ENCODE data around the gene PMAIP1.

Gene PMAIP1

GRCh38 chr18:59904011-59904601 lies 4.3 kb downstream of the PMAIP1 start:
- Histone ChIP-seq H3K27ac (no peak overlapping the region), H3K79me2 (ENCODE audit: insufficient read depth, low read depth) (peaks cover 30% of the 10 kb centered on the region), H2AFZ (ENCODE audit: low read depth) (no peak overlapping the region), H3K9ac (no peak overlapping the region), H3K36me3 (ENCODE audit: insufficient read depth) (peaks cover 3% of the 10 kb centered on the region; the same call in 1 of the 2 replicates), H4K20me1 (ENCODE audit: insufficient read depth) (peaks cover 4% of the 10 kb centered on the region; the same call in 1 of the 2 replicates), H3K27me3 (ENCODE audit: insufficient read depth, low read depth) (no peaks in the 10 kb centered on the region), H3K4me3 (IDR thresholded peaks at IDR 0.05; ENCODE audit: insufficient read depth, low read depth, low read length) (no peak overlapping the region), H3K4me1 (ENCODE audit: low read depth, poor library complexity, severe bottlenecking) (peaks cover 58% of the 10 kb centered on the region), H3K4me2 (0 out of 2 replicates have a peak overlapping the region, but pooled peaks have one; percentile 95)
- TF ChIP-seq CTCF (conservative IDR thresholded peaks at IDR 0.05; ENCODE audit: low read depth, low read length) = no peak

- Histone ChIP-seq H2AFZ (ENCODE audit: low read depth) (no peak overlapping the region), H3K4me1 (ENCODE audit: low read depth, poor library complexity, severe bottlenecking) (peaks cover 56% of the 10 kb centered on the region), H3K9ac (no peak overlapping the region), H3K4me2 (no peak overlapping the region), H3K27me3 (ENCODE audit: insufficient read depth, low read depth) (no peaks in the 10 kb centered on the region), H4K20me1 (ENCODE audit: insufficient read depth) (peaks cover 4% of the 10 kb centered on the region; the same call in 1 of the 2 replicates), H3K27ac (no peak overlapping the region), H3K79me2 (ENCODE audit: insufficient read depth, low read depth) (peaks cover 27% of the 10 kb centered on the region), H3K4me3 (IDR thresholded peaks at IDR 0.05; ENCODE audit: insufficient read depth, low read depth, low read length) (no peak overlapping the region), H3K36me3 (ENCODE audit: insufficient read depth) (peaks cover 3% of the 10 kb centered on the region; the same call in 1 of the 2 replicates)
- no peak for TF ChIP-seq CTCF (conservative IDR thresholded peaks at IDR 0.05; ENCODE audit: low read depth, low read length)
Observed at GRCh38 chr18:59905686-59906091, 5.9 kb downstream of the PMAIP1 start.

- Histone ChIP-seq H3K4me1 (ENCODE audit: low read depth, poor library complexity, severe bottlenecking) (peaks cover 59% of the 10 kb centered on the region), H3K4me3 (IDR thresholded peaks at IDR 0.05; ENCODE audit: insufficient read depth, low read depth, low read length) (no peak overlapping the region), H3K27ac (no peak overlapping the region), H2AFZ (ENCODE audit: low read depth) (no peak overlapping the region), H3K4me2 (no peak overlapping the region), H3K79me2 (ENCODE audit: insufficient read depth, low read depth) (peaks cover 22% of the 10 kb centered on the region), H4K20me1 (ENCODE audit: insufficient read depth) (peaks cover 3% of the 10 kb centered on the region; the same call in 1 of the 2 replicates), H3K27me3 (ENCODE audit: insufficient read depth, low read depth) (no peaks in the 10 kb centered on the region), H3K9ac (no peak overlapping the region), H3K36me3 (ENCODE audit: insufficient read depth) (peaks cover 3% of the 10 kb centered on the region; the same call in 1 of the 2 replicates)
- TF ChIP-seq CTCF (conservative IDR thresholded peaks at IDR 0.05; ENCODE audit: low read depth, low read length) = no peak
Observed at GRCh38 chr18:59906203-59906602, 6.4 kb downstream of the PMAIP1 start.

- peaks cover 59% of the 10 kb centered on the region for H3K4me1 ChIP-seq (ENCODE audit: low read depth, poor library complexity, severe bottlenecking)
- no peak overlapping the region for H3K4me2 ChIP-seq
- H3K27me3 ChIP-seq (ENCODE audit: insufficient read depth, low read depth) = no peaks in the 10 kb centered on the region
- no peak overlapping the region for H3K9ac ChIP-seq
- no peak for TF ChIP-seq CTCF (conservative IDR thresholded peaks at IDR 0.05; ENCODE audit: low read depth, low read length)
- peaks cover 3% of the 10 kb centered on the region; the same call in 1 of the 2 replicates for H3K36me3 ChIP-seq (ENCODE audit: insufficient read depth)
- H3K79me2 ChIP-seq (ENCODE audit: insufficient read depth, low read depth) = peaks cover 12% of the 10 kb centered on the region
- no peaks in the 10 kb centered on the region for H4K20me1 ChIP-seq (ENCODE audit: insufficient read depth)
- peak overlapping the region; percentile 2; the same call in 1 of the 2 replicates for H2AFZ ChIP-seq (ENCODE audit: low read depth)
- no peak overlapping the region for H3K4me3 ChIP-seq (IDR thresholded peaks at IDR 0.05; ENCODE audit: insufficient read depth, low read depth, low read length)
- H3K27ac ChIP-seq = no peak overlapping the region
Observed at GRCh38 chr18:59907172-59907571, 7.4 kb downstream of the PMAIP1 start.
